DMS153 (cell line): ENCODE results near the gene CHMP5.

Experiments used
- DNase-seq: peaks from one replicate; lab custom pipeline; 2025; lab: John Stamatoyannopoulos, UW

The CHMP5 gene

GRCh38 chr9:33244137-33244784 is 20.6 kb upstream of the CHMP5 start:
- no peak for DNase-seq

- no peak for DNase-seq
Observed at GRCh38 chr9:33245341-33245740, 19.5 kb upstream of the CHMP5 start.

DNA sequence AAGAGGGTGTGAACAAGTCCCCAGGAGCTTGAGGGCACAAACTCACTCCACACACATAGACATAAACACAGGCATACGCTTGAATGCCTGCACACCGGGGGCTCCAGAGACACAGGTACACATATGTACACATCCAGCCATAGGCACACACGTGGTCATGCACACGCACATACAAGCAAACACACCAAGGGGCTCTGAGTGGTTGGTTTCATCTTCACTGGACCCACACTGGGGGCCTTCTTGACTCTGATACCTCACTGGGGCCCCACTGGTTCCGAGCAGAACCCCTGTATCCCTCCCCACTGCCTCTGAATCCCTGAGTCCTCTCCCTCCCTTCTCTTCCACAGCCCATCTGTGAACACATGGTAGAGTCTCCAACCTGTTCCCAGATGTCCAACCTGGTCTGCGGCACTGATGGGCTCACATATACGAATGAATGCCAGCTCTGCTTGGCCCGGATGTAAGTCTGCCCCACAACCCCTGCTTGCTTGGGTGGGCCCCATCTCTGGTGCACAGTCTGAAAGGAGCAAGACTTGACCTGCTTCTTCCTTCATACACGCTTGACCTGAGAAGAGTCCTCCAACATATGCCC is 18.5 kb upstream of the CHMP5 start:
- no peak for DNase-seq

DNA sequence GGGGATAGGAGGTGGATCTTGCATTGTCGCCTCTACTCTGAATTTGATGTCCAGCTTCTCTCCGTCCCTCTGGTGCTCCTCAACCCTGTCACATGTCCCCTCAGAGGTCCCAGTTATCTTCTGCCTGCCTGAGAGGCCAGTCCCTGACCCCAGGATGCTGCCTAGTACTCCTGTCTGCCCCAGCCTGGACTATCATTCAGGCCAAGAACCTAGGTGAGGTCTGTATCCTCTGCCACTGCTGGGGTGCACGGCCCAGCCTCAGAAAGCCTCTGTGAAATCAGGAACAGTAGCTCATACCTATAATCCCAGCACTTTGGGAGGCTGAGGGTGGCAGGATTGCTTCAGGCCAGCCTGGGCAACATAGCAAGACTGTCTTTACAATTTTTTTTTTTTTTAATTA is 16.2 kb upstream of the CHMP5 start:
- DNase-seq = no peak

DNA sequence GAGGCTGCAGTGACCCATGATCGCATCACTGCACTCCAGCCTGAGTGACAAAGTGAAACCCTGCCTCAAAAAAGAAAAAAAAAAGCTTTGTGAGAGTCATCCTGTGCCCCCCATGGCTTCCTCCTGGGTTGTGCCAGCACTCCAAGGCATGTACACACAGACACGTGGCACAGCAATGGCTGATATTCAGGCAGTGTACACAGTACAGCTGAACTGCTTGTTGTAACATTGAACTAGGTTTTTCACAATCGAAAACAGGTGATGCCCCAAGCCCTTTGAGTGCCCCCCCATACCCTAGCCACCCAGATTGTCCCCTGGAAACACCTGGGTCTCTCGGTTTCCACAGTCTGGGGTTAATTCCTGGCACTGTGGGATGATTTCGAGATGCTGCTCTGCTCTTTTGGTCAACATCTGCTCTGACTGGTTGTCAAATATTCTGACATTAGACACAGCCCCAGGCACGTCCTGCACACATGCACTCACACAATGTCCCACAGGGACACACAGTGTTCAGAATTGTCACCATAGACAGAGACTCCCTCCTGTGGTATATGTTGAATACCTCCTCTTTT is 15.7 kb upstream of the CHMP5 start:
- no peak for DNase-seq

DNA sequence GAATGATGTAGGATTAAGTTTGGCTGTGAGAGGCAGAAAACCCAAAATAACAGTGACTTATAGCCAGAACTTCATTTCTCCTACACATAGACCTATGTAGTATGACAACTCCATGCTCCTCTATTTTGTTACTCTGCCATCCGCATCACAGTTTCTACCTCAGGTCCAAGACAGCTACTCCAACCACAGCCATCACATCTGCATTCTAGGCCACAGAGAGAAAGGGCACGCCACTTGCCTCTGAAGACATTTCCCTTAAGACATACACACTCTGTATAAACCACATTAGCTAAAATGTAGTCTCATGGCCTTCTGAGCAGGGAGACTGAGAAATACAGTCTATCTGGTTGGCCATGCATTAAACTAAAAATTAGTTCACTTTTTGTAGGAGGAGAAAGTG is 14.9 kb upstream of the CHMP5 start:
- no peak for DNase-seq

- no peak for DNase-seq
Observed at GRCh38 chr9:33250458-33250995, 14.3 kb upstream of the CHMP5 start.

GRCh38 chr9:33254211-33254610 is 10.6 kb upstream of the CHMP5 start:
- DNase-seq = no peak

DNA sequence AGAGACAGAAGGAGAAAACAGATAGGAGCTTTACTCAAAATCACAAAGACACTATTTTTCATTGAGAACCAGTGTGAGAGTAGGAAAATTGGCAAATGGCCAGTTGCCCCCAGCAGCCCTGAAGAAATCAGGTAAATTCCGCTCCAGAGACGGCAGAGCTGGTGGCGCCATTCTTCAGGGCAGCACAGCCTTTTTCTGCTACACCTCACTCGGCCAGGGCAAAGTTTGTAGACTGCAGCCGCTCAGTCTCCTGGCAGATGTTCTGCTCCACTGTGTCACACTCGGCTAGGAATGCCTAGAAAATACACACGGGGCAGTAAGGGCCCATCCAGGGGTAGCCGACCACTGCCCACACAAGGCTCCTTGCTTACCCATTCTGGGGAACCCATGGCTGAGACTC is 9.8 kb upstream of the CHMP5 start:
- no peak for DNase-seq

GRCh38 chr9:33255471-33255870 is 9.4 kb upstream of the CHMP5 start:
- no peak for DNase-seq

DNA sequence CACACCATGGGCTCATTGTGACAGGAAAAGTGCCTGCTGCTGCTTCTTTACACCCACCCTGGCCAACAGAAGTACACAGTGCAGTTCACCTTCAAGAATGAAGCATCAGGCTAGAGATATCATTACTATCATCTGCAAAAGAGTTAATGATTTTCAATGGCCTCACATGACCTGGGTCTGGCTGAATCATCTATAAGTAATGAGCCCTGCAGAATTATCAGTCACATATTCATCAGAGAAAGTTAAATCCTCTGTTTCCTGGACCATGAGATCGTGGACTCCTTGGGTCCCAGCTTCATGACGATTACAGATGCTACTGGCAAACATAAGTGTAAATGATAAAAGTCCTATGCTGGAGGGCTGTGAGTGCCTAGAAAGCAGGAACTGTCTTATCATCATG is 8.6 kb upstream of the CHMP5 start:
- no peak for DNase-seq

DNA sequence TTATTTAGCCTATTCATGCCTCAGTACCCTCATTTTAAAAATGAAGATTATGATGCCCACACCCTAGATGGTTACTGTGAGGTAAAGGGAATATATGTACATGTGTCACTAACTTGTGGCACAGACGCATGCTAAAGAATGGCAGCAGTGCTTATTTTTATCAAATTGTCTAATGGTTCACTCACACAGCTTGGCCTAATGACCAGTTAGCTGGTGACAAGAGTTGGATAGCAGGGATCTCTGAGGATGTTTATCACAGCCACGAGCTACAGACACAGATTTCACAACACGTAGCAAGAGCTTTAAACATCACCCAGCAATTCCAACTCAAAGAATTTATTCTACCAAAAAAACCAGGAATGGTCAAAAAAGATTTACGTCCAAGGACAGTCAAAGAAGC is 7.6 kb upstream of the CHMP5 start:
- no peak for DNase-seq

- no peak for DNase-seq
Observed at GRCh38 chr9:33260372-33260771, 4.5 kb upstream of the CHMP5 start.

- no peak for DNase-seq
Observed at GRCh38 chr9:33263131-33264002, 1.5 kb upstream of the CHMP5 start.

DNA sequence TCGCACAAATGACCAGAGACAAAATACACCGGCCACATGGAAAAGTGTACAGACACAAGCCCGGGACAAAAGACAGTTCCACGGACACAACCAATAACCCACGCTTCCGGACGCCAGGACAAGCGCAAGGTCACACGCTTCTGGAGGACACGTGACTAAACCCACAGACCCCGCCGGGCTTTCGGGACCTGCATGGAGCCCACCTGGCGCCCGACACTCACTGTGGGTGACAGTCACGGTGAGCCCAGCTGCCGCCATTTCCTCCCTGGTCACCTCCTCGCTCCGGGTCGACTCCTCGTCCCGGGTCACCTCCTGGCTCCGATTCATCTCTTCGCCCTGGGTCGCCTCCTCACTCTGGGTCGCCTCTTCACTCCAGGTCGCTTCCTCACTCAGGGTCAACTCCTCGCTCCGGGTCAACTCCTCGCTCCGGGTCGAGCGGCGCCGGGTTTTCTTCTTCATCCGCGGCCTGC is 811 bp upstream of the CHMP5 start:
- no peak for DNase-seq

GRCh38 chr9:33265211-33265865 is 489 bp downstream of the CHMP5 start:
- DNase-seq = no peak

- no peak for DNase-seq
Observed at GRCh38 chr9:33267151-33267767, 2.4 kb downstream of the CHMP5 start.

DNA sequence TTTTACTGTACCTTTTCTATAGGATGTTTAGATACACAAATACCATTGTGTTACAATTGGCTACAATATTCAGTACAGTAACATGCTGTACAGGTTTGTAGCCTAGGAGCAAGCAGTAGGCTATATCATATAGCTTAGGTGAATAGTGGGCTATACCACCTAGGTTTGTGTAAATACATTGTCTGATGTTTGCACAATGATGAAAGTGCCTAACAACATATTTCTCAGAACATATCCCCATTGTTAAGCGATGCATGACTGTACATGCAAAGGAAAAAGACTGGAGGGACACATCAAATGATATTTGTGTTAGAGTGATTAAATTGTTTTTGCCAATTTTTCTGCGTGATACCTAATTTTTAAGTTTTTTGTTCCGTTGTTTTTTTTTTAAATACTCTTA is 5.3 kb downstream of the CHMP5 start:
- DNase-seq = no peak

GRCh38 chr9:33272061-33272460 is 7.2 kb downstream of the CHMP5 start:
- no peak for DNase-seq

GRCh38 chr9:33273266-33273971 is 8.6 kb downstream of the CHMP5 start:
- DNase-seq = no peak

DNA sequence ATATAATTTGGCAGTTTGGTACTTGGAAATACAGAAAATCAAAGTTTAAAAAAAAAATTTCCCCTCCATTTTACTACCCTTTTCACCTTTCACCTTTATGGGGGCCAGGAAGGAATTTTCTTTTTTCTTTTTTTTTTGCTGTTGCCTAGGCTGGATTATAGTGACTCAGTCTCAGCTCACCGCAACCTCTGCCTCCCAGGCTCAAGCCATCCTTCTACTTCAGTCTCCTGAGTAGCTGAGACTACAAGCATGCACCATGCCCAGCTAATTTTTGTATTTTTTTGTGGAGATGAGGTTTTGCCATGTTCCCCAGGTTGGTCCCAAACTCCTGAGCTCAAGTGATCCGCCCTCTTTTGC is 9.1 kb downstream of the CHMP5 start:
- no peak for DNase-seq
